Nephron progenitor cell (in vitro differentiated cells): ENCODE measurements around the gene PCSK1.

Source experiments
- DNase-seq: peaks from one replicate; pipeline ENCODE4 v3.0.0; 2021
- H3K27ac Mint-ChIP-seq: 2 replicates; pipeline ENCODE4 v1.8.0; 2021; ENCODE audit warnings: mild to moderate bottlenecking, moderate library complexity, mixed read lengths
- H3K27me3 Mint-ChIP-seq: 2 replicates; pipeline ENCODE4 v1.8.0; 2021; ENCODE audit warnings: mild to moderate bottlenecking, low read depth, mixed read lengths; ENCODE audit not compliant: poor library complexity
- H3K36me3 Mint-ChIP-seq: 2 replicates; pipeline ENCODE4 v1.8.0; 2021; ENCODE audit warnings: low read depth, mixed read lengths
- H3K4me1 Mint-ChIP-seq: 2 replicates; pipeline ENCODE4 v1.8.0; 2021; ENCODE audit warnings: mixed read lengths
- H3K4me3 Mint-ChIP-seq: 2 replicates; pipeline ENCODE4 v1.8.0; 2021; ENCODE audit warnings: mild to moderate bottlenecking, moderate library complexity, mixed read lengths
- H3K9me3 Mint-ChIP-seq: 2 replicates; pipeline ENCODE4 v1.8.0; 2021; ENCODE audit warnings: mild to moderate bottlenecking, moderate library complexity, mixed read lengths
- CTCF ChIP-seq: fragments of 200-600 bp; sonication (generic); IDR thresholded peaks from 2 replicates; pipeline ENCODE4 v1.5.0; 2021; ENCODE audit warnings: antibody characterized with exemption

Gene PCSK1

DNA sequence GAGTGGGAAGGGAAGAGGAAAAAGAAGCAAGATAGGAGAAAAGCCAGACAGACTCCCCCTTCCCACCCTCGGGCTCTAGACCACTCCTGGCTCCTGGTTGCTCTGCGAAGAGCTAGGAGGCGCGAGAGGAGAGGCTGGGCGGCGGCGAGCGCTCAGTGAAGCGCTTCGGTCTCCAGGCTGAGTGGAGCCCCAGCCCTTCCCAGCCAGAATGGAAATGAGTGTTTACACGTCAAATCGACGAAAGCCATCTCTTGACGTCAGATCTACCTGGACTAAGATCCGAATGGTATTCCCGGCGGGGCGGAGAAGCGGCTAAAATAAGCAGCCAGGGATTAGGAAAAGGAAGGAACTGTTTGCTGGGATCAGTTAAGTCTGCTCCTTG is at the start of gene PCSK1:
PCSK1 (minus strand) TSS at position 183 of the 382 bp plus-strand sequence. CDS start 206 bp downstream, outside the sequence.
- no peaks in the 10 kb centered on the region for H3K9me3 Mint-ChIP-seq
- H3K4me3 Mint-ChIP-seq: peak within 1 kb of the TSS; percentile 74
- H3K27ac Mint-ChIP-seq: no peak within 1 kb of the TSS
- DNase-seq: peak; percentile 33
- peaks cover 38% of the 10 kb centered on the region for H3K4me1 Mint-ChIP-seq
- H3K27me3 Mint-ChIP-seq: peaks cover 40% of the 10 kb centered on the region
- no peaks in the 10 kb centered on the region for H3K36me3 Mint-ChIP-seq
- no peak for TF ChIP-seq CTCF

DNA sequence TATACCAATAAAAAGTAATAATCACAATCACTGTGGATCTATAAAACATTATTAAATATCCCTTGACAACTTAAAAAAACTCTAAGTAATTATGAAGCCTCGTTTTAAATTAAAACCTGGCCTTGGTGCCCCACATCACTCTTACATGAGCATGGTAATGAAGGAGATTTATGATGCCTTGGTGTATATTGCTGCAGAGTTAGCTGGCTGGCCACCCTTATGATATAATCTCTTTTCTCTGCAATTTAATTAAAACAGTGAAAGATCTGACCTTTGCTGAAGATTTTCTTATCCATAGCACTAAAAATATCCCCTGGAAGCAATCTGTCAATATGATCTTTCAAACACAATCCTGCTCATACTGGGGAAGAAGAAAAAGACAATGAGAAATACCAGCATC is 48.8 kb upstream of the PCSK1 start:
- peaks cover 4% of the 10 kb centered on the region for H3K4me1 Mint-ChIP-seq
- H3K4me3 Mint-ChIP-seq: no peak overlapping the region
- H3K27me3 Mint-ChIP-seq: no peaks in the 10 kb centered on the region
- no peak for TF ChIP-seq CTCF
- H3K9me3 Mint-ChIP-seq: no peaks in the 10 kb centered on the region
- H3K36me3 Mint-ChIP-seq: no peaks in the 10 kb centered on the region
- DNase-seq: no peak
- H3K27ac Mint-ChIP-seq: no peak overlapping the region

- no peak for DNase-seq
- Mint-ChIP-seq H3K27me3 (no peaks in the 10 kb centered on the region), H3K4me3 (no peak overlapping the region), H3K4me1 (peaks cover 4% of the 10 kb centered on the region), H3K36me3 (no peaks in the 10 kb centered on the region), H3K27ac (no peak overlapping the region), H3K9me3 (no peaks in the 10 kb centered on the region)
- no peak for TF ChIP-seq CTCF
Observed at GRCh38 chr5:96481009-96481786, 48.1 kb upstream of the PCSK1 start.

- no peaks in the 10 kb centered on the region for H3K36me3 Mint-ChIP-seq
- no peaks in the 10 kb centered on the region for H3K9me3 Mint-ChIP-seq
- no peak for DNase-seq
- no peak for TF ChIP-seq CTCF
- no peak overlapping the region for H3K27ac Mint-ChIP-seq
- H3K4me1 Mint-ChIP-seq: peaks cover 14% of the 10 kb centered on the region
- no peak overlapping the region for H3K4me3 Mint-ChIP-seq
- peaks cover 3% of the 10 kb centered on the region for H3K27me3 Mint-ChIP-seq
Observed at GRCh38 chr5:96478983-96479382, 45.9 kb upstream of the PCSK1 start.

DNA sequence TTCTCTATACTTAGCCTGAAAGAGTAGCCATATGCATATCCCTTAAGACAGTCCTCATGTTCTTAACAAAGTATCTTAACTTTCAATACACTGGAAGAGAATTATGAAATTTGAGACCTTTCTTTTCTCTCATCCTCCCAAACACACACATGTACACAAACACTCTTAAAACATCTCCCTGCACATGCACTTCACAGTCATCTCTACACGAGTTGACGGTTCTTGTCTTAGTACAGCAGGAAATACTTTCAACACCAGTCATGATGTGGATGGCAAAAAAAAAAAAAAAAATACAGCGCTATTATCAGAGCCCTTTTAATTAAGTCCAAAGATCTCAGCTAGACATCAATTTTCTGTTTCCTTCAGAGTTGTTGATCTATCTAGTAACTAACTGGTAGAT is 43.6 kb upstream of the PCSK1 start:
- no peaks in the 10 kb centered on the region for H3K9me3 Mint-ChIP-seq

More for the DNA sequence above, 43.6 kb upstream of the PCSK1 start:
- H3K27ac Mint-ChIP-seq: peak overlapping the region; percentile 21
- no peaks in the 10 kb centered on the region for H3K36me3 Mint-ChIP-seq
- no peak for TF ChIP-seq CTCF
- peaks cover 3% of the 10 kb centered on the region for H3K27me3 Mint-ChIP-seq
- DNase-seq: no peak
- H3K4me1 Mint-ChIP-seq: peaks cover 14% of the 10 kb centered on the region
- no peak overlapping the region for H3K4me3 Mint-ChIP-seq
